HG03175 (cell line): ENCODE measurements around the gene AKIP1.
A peak's percentile ranks its signal among the peaks of the same experiment; 100 is the strongest.

Experiments used
- ATAC-seq: cut with Tn5 transposase; IDR thresholded peaks from one replicate; pipeline ENCODE4 v1.9.1; 2021; ENCODE audit warnings: mild to moderate bottlenecking, moderate library complexity; ENCODE audit not compliant: unreplicated experiment

The AKIP1 gene

GRCh38 chr11:8956860-8957259 is 45.9 kb downstream of the AKIP1 start:
- no peak for ATAC-seq

GRCh38 chr11:8959546-8960166 is 48.7 kb downstream of the AKIP1 start:
- peak; percentile 42 for ATAC-seq

DNA sequence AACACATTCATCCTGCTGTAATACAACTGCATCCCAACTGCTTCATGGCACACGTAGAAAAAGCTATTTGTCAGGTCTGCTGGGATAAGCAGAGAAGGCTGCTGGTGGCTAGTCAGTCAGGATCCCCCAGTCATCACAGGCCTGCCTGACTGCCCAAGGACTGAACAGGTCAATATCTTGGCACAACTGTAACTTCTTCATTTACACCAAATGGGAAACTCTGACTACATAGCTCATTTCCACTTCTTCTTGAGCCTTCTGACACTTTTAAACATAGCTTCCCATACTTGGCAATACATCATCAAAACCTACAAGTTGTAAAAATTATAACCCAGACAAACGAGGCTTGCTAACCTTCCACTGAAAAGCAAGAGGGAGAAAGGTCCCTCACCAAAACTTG is 50.4 kb downstream of the AKIP1 start:
- no peak for ATAC-seq

GRCh38 chr11:8962841-8963240 is 51.9 kb downstream of the AKIP1 start:
- ATAC-seq: no peak

DNA sequence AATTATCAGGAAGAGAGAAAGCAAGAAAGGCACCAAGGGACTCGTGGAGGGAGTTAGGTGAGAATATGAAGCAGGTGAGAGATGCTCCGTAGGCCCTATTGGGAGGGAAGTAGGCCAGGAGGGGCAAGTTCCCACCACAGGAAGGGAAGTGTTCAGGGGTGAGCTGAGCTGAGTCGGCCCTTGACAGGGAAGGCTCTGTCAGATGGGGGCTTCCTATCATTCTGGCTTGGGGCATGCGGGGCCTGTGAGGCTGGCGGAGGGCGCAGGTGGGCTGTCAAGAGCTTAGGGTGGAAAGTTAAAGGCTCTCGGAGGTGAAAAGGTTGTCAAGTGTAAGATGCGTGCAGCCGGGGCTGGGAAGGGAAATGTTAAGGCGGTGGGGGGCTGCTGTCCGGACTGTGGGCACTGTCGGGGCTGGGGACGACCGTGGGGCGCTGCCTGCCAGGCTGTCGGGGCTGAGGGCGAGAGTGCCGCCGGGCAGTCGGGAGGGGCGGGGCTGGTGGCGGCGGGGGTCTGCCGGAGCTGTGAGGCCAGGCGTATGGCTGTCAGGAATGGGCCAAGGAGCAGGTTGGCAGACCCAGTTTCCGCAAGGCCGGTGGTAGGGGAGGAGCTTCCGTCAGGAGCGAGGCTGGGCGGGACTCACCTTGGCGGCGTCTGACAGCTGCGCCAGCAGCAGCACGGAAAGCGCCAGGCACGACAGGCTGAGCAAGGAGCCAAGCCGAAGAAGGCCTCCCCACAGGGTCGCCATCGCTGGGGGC is 52.8 kb downstream of the AKIP1 start:
- peak; percentile 72 for ATAC-seq

DNA sequence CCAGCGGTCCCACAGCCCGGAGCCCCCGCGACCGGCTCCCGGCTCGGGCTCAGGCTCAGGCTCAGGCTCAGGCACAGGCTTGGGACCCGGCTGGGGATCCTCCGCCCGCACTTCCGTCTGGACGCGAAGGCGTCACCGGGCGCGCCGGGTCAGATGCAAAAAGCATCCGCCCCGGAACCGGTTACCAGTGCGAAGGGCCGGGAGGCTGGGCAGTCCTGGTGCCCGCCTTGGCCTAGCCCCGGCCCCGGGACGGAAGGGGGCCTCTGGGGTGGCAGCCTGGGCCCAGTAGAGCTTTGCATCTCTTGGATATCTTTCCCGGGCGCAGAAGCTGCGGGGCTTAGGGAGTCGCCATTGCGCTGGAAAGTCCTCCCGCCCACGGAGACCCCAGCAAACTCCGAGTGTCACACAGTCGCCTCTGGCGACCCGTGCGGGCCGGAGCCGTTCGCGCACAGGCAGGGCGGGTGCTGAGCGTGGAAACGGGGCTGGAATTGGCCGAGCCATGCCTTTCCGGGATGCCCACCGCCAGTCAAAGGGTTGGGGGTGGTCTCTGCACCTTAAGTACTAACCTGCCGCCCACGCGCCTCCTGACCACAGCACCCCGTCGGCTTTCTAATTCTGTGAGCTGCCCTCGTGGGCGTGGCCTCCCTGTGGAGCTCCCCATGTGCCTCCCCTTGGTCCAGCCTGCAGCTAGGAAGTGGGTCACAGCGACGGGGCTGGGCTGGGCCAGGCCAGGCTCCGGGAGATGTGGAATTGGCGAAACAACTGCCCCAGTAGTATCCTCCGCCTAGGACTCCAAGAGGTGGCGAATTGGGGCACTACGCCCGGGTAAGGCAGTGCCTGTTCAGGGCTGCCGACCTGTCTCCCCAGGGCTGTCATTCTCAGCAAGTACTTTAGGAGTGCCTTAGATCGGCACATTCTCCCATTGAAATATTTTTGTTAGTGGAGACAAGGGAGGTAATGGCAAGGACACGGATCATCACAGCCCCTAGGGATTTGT is 53.6 kb downstream of the AKIP1 start, which contains the start of gene TMEM9B:
Gene TMEM9B, minus strand, starts transcription at position 119 of the 997 bp plus-strand sequence. CDS start 129 bp downstream, outside the sequence.
- ATAC-seq: peak; percentile 82

GRCh38 chr11:8967184-8967583 is 56.2 kb downstream of the AKIP1 start:
- no peak for ATAC-seq
